Measurements from ENCODE around the gene IPO4.

IPO4 gene

GRCh38 chr14:24171422-24172260 is 17.0 kb downstream of the IPO4 start, which contains the start of gene REC8:
Gene REC8, plus strand, starts transcription at chr14:24172080. Its CDS starts 473 bp downstream, at chr14:24172553.
- peak; percentile 82 to 94 for DNase-seq

- no peak for DNase-seq
Observed at GRCh38 chr14:24167469-24168114, 21.0 kb downstream of the IPO4 start.

- no peak for DNase-seq
Observed at GRCh38 chr14:24165785-24166184, 22.8 kb downstream of the IPO4 start.

- DNase-seq, result no peak
Observed at GRCh38 chr14:24164518-24164991, 24.1 kb downstream of the IPO4 start.

GRCh38 chr14:24162093-24162492 is 26.5 kb downstream of the IPO4 start:
- DNase-seq, result no peak

- DNase-seq, result peak; percentile 88 to 90
Observed at GRCh38 chr14:24160850-24161804, 27.5 kb downstream of the IPO4 start, which contains the start of gene IRF9. Gene IRF9, plus strand, starts transcription at chr14:24161265. Its CDS starts 880 bp downstream, at chr14:24162145.

GRCh38 chr14:24160499-24160849 is 28.1 kb downstream of the IPO4 start:
- DNase-seq, result no peak

GRCh38 chr14:24159777-24160498 is 28.7 kb downstream of the IPO4 start:
- no peak for DNase-seq

- DNase-seq, result no peak
Observed at GRCh38 chr14:24157331-24157730, 31.3 kb downstream of the IPO4 start.

- no peak for DNase-seq
Observed at GRCh38 chr14:24156840-24157239, 31.8 kb downstream of the IPO4 start.

- no peak for DNase-seq
Observed at GRCh38 chr14:24155100-24155499, 33.5 kb downstream of the IPO4 start.

GRCh38 chr14:24151404-24152080 is 37.1 kb downstream of the IPO4 start:
- no peak for DNase-seq

GRCh38 chr14:24150993-24151392 is 37.6 kb downstream of the IPO4 start:
- DNase-seq, result no peak

- no peak for DNase-seq
Observed at GRCh38 chr14:24150567-24150966, 38.0 kb downstream of the IPO4 start.

GRCh38 chr14:24150061-24150460 is 38.6 kb downstream of the IPO4 start:
- DNase-seq, result no peak

- DNase-seq, result no peak
Observed at GRCh38 chr14:24149302-24149969, 39.2 kb downstream of the IPO4 start.

GRCh38 chr14:24147761-24148428 is 40.7 kb downstream of the IPO4 start:
- no peak for DNase-seq

GRCh38 chr14:24146978-24147760 is 41.4 kb downstream of the IPO4 start, which contains the start of gene RNF31:
Gene RNF31, plus strand, starts transcription at chr14:24147498. Its CDS starts 201 bp downstream, at chr14:24147699.
- DNase-seq, result peak; percentile 98

GRCh38 chr14:24146453-24146977 is 42.1 kb downstream of the IPO4 start, which contains the start of gene PSME2:
Gene PSME2, minus strand, starts transcription at chr14:24146610. Its CDS starts 29 bp downstream, at chr14:24146581.
- DNase-seq, result peak; percentile 94 to 95
